Hindlimb muscle (tissue), 1 donor: ENCODE data around the gene MUCL3. TPM values are rescaled to one million over a fixed set of nuclear protein-coding genes. Genes with fewer than 3 reads are reported as not detected.
"Not testable (repeated sequence)": the region's sequence is repeated elsewhere in the genome, so short reads cannot be mapped to it uniquely, and the experiment has no call there.

Source experiments
- DNase-seq: peaks from one replicate; pipeline ENCODE4 v3.0.0-alpha.2; 2013
- polyA plus RNA-seq: library from polyadenylated mRNA; unstranded; fragments of 120-200 nt; gene quantifications from one replicate; pipeline ENCODE4 v1.2.1, GENCODE V29; 2013; ENCODE audit not compliant: insufficient read length

The MUCL3 gene
- polyA plus RNA-seq, 1 donor, result not detected

GRCh38 chr6:30942338-30943060 lies 1.7 kb downstream of the MUCL3 start:
- no peak for DNase-seq

DNA sequence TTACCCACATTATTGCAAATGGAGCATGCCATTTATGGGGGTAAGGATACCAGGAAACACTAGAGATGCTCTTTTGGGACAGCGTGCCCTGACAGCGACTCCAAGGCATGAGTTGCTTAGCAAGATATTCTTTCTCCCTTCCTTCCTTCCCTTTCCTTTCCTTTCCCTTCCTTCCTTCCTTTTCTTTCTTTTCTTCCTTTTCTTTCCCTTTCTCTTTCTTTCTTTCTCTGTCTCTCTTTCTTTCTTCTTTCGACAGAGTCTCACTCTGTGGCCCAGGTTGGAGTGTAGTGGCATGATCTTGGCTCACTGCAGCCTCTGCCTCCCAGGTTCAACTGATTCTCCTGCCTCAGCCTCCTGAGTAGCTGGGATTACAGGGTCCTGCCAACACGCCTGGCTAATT lies 3.3 kb downstream of the MUCL3 start:
- DNase-seq, result no peak

GRCh38 chr6:30945281-30945680 lies 4.5 kb downstream of the MUCL3 start:
- DNase-seq, result no peak

DNA sequence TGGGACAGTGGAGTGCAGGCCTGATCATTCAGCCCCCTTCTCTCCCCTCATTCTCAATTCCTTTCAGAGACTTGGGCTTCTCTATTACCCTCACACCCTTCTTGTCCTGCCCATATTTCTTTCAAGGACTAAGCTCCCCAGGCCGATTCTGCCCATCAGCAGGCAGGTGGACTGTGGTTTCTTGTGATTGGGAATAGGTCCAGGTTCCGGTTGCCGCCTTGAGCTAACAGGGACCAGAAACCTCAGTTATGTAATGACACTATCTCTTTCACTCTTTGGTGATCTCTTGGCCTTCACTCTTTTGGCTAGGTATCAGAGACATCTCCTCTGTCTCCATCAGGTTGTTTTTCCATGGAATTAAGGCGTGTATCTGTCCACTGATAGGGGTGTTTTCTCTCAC lies 6.5 kb downstream of the MUCL3 start:
- DNase-seq, result no peak

DNA sequence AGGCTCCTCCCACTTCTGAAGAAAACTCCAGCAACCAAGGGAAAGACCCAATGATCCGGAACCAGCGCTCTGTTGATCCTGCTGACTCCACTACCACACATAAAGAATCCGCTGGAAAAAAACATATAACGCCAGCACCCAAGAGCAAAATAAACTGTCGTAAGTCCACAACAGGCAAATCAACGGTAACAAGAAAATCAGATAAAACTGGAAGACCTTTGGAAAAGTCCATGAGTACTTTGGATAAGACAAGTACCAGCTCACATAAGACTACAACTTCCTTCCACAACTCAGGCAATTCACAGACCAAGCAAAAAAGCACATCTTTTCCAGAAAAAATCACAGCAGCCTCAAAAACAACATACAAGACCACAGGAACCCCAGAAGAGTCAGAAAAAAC lies 8.0 kb downstream of the MUCL3 start:
- DNase-seq, result no peak

DNA sequence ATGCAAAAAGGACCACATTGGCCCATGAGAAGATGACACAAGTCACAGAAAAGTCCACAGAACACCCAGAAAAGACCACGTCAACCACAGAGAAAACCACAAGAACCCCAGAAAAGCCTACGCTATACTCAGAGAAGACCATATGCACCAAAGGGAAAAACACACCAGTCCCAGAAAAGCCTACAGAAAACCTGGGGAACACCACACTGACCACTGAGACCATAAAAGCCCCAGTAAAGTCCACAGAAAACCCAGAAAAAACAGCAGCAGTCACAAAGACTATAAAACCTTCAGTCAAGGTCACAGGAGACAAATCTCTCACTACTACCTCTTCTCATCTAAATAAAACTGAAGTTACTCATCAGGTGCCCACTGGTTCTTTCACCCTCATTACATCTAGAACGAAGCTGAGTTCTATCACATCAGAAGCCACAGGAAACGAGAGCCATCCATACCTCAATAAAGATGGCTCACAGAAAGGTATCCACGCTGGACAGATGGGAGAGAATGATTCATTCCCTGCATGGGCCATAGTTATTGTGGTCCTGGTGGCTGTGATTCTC lies 11.2 kb downstream of the MUCL3 start:
- DNase-seq, result no peak

GRCh38 chr6:30954631-30955366 lies 14.0 kb downstream of the MUCL3 start:
- DNase-seq, result no peak

DNA sequence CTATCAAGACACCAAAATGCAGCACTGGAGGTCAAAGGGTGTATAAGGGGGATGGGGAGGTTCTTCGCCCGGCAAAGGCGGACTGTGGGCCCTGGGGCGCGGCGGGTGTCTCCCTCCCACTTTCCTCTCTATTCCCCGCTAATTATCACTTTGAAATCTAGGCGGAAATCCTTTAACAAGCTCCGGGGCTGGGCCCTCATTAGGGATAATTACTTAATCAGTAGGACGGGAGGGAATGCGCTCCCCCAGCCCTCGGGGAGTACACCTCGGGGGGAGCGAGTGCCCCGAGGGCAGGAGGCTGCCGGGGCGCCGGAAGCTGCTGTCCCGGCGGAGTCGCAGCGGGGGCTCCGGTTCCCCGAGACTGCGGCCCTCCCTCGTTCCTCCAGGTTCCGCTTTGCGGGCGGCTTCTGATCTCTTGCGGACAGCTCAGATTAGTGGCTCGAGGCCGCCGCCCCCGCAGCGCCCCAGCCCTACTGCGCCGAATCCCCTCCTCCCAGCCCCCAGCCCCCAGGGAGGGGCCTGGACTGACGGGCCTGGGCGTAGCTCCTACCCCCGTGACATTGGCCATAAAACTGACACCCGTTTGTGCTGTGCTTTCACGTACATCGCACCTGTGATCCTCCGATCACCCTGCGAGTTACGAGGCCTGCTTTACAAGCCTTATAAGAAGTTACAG lies 14.7 kb downstream of the MUCL3 start:
- DNase-seq, result peak; percentile 46

DNA sequence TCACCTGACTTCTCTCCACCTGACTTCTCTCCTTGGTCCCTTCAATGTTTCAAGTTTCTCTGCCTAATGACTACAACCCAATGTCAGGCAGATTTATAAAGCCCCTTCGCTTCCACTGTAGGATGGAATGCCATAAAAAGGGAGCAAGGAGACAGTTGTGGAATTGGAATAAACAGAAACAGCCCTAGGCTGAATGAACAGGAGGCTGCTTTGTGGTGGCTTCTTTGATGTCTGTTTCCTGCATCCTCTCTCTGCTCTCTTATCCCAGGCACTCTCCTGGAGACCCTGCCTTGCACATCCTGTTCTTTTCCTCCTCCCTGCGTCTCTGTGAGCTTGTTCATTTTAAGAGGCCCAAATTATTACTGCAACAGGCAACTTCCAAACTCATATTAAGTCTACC lies 16.9 kb downstream of the MUCL3 start:
- DNase-seq, result no peak

DNA sequence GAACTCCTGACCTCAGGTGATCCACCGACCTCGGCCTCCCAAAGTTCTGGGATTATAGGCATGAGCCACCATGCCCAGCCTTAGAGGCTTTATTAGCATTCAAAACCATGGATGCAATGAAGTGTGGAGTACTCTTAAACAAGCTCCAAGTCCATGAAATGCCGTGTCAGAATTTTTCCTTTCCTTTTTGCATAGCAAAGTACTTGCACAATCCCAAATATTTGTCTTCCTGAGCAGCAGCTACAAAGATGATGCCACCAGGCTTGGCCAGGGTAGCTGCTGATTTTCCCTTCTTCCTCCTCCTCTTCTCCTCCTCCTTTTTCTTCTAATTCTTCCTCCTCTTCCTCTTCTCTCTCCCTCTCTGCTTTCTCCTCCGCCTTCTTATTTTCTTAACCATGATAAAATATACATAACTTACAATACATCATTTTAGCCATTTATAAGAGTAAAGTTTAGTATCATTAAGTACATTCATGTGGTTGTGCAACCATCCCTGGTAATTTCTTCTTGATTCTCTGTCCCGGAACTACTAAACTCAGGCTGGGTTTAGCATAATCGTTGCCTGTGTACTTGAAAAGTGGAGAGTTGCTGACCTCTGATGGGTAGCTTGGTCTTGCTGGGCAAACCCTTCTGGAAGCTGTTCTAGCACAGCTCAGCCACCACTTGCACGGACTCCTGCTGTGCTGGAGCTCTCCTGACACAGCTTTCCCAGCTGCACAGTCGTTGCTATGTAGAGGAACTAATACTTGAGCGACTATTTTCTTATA lies 20.3 kb downstream of the MUCL3 start:
- no peak for DNase-seq

- no peak for DNase-seq
Observed at GRCh38 chr6:30962716-30963115, 21.9 kb downstream of the MUCL3 start.

DNA sequence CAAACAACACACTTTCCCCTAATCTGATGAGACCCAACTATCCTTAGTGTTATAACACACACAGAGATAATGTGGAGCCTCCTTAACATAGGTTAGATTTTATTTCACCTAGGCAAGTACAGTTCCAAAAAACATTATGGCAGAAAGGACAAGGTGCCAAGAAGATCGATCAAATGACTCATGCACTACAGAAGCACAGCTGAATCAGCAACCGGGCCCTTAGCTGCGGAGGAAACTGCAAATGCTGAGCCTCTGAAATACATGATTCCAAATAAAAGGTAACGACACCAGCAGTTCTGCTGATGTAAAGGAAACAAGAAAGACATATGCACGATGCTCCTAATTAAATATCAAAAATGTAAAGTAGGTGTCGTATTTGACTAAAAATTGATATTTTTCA lies 22.9 kb downstream of the MUCL3 start:
- no peak for DNase-seq

- DNase-seq, result no peak
Observed at GRCh38 chr6:30964075-30964474, 23.3 kb downstream of the MUCL3 start.

DNA sequence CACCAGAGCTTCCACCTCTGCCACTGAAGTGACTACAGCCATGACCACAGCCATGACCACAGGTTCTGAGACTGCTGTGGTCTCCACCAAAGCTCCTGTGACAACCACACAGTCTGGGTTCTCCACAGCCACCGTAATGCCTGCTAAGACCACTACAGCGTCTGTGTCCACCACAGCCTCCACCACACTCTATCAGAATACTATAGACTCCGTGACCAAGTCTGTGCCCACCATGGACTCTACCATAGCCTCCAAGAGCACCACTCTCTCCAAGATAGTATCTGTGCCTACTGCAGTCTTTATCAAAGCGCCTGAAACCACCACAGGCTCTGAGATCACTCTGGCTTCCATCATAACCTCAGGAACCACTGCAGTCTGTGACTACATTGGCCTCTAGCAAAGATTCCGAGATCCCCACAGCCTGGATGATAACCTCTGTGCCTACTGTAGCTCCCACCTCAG lies 24.4 kb downstream of the MUCL3 start:
- DNase-seq, result no peak

- no peak for DNase-seq
Observed at GRCh38 chr6:30966154-30966553, 25.4 kb downstream of the MUCL3 start.

DNA sequence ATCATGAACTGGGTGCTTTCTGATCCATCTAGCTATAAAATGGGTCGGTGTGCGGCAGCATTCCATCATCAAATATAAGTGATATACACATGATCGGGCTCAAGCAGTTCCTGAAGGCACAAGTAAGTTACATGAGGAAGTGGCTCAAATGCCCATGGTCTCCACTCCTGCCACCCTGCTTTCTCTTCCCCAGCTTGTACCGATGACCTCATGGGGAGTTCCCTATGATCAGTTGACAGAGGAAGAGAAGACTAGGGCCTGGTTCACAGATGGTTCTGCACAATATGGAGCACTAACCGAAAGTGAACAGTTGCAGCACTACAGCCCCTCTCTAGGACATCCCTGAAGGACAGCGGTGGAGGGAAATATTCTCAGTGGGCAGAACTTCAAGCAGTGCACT lies 28.4 kb downstream of the MUCL3 start:
- DNase-seq, result not testable (repeated sequence)

DNA sequence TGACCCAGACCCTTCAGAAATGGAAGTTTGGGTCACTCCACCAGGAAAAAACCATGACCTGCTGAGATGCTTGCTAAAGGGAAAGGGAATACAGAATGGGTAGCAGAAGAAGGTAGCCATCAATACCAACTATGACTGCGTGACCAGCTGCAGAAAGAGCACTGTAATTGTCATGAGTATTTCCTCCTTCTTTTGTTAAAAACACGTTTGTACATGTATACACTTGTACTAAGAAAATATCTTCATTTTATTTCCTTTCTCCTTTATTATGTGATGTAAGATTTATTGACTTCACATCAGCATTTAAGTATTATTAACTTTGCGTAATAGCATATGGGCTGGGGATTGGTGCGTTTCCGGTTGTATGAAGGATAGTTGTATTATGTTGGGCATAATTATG lies 30.2 kb downstream of the MUCL3 start:
- DNase-seq, result no peak

DNA sequence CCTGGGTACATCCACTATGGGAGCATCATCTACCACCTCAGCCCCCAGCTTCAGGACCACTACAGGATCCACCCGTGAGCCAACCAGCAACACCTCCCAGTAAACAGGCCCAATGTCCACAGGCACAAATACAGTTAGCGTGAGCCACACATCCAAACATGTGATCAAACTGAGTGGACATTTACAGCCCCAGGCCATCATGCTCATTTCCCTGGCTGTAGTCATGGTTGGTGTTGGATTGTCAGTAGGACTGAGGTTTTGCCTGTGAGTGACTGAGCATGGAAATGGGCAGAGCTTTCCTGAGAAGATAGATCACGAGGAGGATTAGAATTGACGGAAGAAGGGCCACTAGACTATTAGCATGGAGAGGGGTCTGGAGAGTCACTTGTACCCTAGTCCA lies 32.0 kb downstream of the MUCL3 start:
- DNase-seq, result no peak

- no peak for DNase-seq
Observed at GRCh38 chr6:30974490-30975252, 33.9 kb downstream of the MUCL3 start.

GRCh38 chr6:30979141-30979540 lies 38.4 kb downstream of the MUCL3 start:
- DNase-seq, result no peak

DNA sequence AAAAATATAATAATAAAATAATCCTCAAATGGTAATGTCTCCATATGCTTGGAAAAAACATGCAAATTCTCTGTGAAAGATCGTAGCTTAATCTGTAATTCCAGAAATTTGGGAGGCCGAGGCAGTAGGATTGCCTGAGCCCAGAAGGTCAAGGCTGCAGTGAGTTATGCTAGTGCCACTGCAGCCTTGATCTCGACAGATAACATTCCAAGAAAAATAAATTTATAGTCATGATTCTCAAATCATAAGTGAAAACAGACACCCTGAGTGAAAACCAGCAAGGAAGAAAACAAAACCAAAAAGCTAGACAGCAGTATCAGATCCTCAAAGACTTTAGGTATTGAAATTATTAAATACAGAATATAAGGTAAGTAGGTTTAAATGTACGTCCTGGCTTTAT lies 38.9 kb downstream of the MUCL3 start:
- no peak for DNase-seq
